Hippocampal formation (tissue), 2 donors: ENCODE data around the gene NSMCE1.

ENCODE experiments used
- DNase-seq, 2 donors: peaks; one replicate each; lab custom pipeline; 2025; lab: John Stamatoyannopoulos, UW

NSMCE1 gene

GRCh38 chr16:27268376-27269299 is at the start of gene NSMCE1:
TSS of gene NSMCE1 (minus strand) at chr16:27268772. CDS start at chr16:27257570, 11,202 bp downstream.
- DNase-seq: peak; percentile 82 to 89

GRCh38 chr16:27317738-27318391 is 49.3 kb upstream of the NSMCE1 start:
- DNase-seq: no peak

- DNase-seq: no peak
These were observed 48.7 kb upstream of the NSMCE1 start for GRCh38 chr16:27317320-27317719.

GRCh38 chr16:27316038-27316680 is 47.6 kb upstream of the NSMCE1 start:
- no peak for DNase-seq

- no peak for DNase-seq
These were observed 46.9 kb upstream of the NSMCE1 start for GRCh38 chr16:27315333-27316037.

- no peak for DNase-seq
These were observed 46.4 kb upstream of the NSMCE1 start for GRCh38 chr16:27314986-27315332.

- DNase-seq: no peak
These were observed 45.7 kb upstream of the NSMCE1 start for GRCh38 chr16:27314161-27314723.

GRCh38 chr16:27313422-27314160 is 45.0 kb upstream of the NSMCE1 start, which contains the start of gene IL4R:
TSS of gene IL4R (plus strand) at chr16:27313974. CDS start at chr16:27340204, 26,230 bp downstream.
- no peak for DNase-seq

- DNase-seq: no peak
These were observed 44.2 kb upstream of the NSMCE1 start for GRCh38 chr16:27312580-27313421.

- no peak for DNase-seq
These were observed 43.3 kb upstream of the NSMCE1 start for GRCh38 chr16:27311897-27312303.

GRCh38 chr16:27311448-27311830 is 42.9 kb upstream of the NSMCE1 start:
- DNase-seq: no peak

- no peak for DNase-seq
These were observed 42.2 kb upstream of the NSMCE1 start for GRCh38 chr16:27310576-27311447.

- DNase-seq: no peak
These were observed 40.2 kb upstream of the NSMCE1 start for GRCh38 chr16:27308792-27309191.

- no peak for DNase-seq
These were observed 37.4 kb upstream of the NSMCE1 start for GRCh38 chr16:27305839-27306442.

- DNase-seq: no peak
These were observed 36.5 kb upstream of the NSMCE1 start for GRCh38 chr16:27304881-27305745.

GRCh38 chr16:27304102-27304501 is 35.5 kb upstream of the NSMCE1 start:
- no peak for DNase-seq

- no peak for DNase-seq
These were observed 34.9 kb upstream of the NSMCE1 start for GRCh38 chr16:27303256-27304100.
